Spleen (tissue), 11 donors: Measurements from ENCODE around the gene CUL9. TPM values are rescaled to one million over a fixed set of nuclear protein-coding genes. Genes with fewer than 3 reads are reported as not detected.

Experiments
- DNase-seq: peaks from one replicate; pipeline ENCODE4 v3.0.0-alpha.2; 2020
- H3K27ac ChIP-seq, 8 donors: fragments of 200-600 bp; sonication (generic) in 7 of 8; 1 replicate in 4 of 8; 2 replicates in 4 of 8; pipeline versions ENCODE4 v1.5.0 to v1.8.0; 2016 to 2021; ENCODE audit warnings: inconsistent platforms in 4 of 8, mild to moderate bottlenecking in 4 of 8, moderate library complexity in 1 of 8
- H3K27me3 ChIP-seq, 7 donors: fragments of 200-600 bp; sonication (generic) in 6 of 7; replicated peaks in 1 of 7; 1 replicate in 4 of 7; 2 replicates in 3 of 7; pipeline versions ENCODE4 v1.5.0 to v1.8.0; 2016 to 2021; ENCODE audit warnings: inconsistent platforms in 3 of 7, mild to moderate bottlenecking in 1 of 7
- H3K36me3 ChIP-seq, 6 donors: fragments of 200-600 bp; sonication (generic) in 5 of 6; 1 replicate in 4 of 6; 2 replicates in 2 of 6; pipeline versions ENCODE4 v1.5.0 to v1.8.0; 2016 to 2021; ENCODE audit warnings: inconsistent platforms in 2 of 6
- H3K4me1 ChIP-seq, 6 donors: fragments of 200-600 bp; sonication (generic) in 5 of 6; 1 replicate in 3 of 6; 2 replicates in 3 of 6; pipeline versions ENCODE4 v1.5.0 to v1.8.0; 2016 to 2021; ENCODE audit warnings: inconsistent platforms in 3 of 6
- H3K4me3 ChIP-seq, 8 donors: fragments of 200-600 bp; sonication (generic) in 7 of 8; 1 replicate in 4 of 8; 2 replicates in 4 of 8; pipeline versions ENCODE4 v1.5.0 to v1.8.0; 2016 to 2021; ENCODE audit warnings: inconsistent platforms in 4 of 8, mild to moderate bottlenecking in 4 of 8, moderate library complexity in 2 of 8
- H3K9me3 ChIP-seq, 8 donors: fragments of 200-600 bp; sonication (generic) in 7 of 8; 1 replicate in 4 of 8; 2 replicates in 4 of 8; pipeline versions ENCODE4 v1.5.0 to v1.8.0; 2016 to 2021; ENCODE audit warnings: inconsistent platforms in 4 of 8
- POLR2A ChIP-seq, 3 donors: fragments of 450-650 bp; IDR thresholded peaks; one replicate each; pipeline ENCODE4 v1.5.1; 2017; ENCODE audit warnings: antibody characterized with exemption in 3 of 3, mild to moderate bottlenecking in 1 of 3
- POLR2AphosphoS5 ChIP-seq, 3 donors: sonication (generic); formaldehyde crosslinking; IDR thresholded peaks; one replicate each; pipeline ENCODE4 v1.5.1; 2017; ENCODE audit warnings: antibody characterized with exemption in 3 of 3
- WGBS, 5 donors: extraction: QIAGEN DNeasy Blood & Tissue Kit in 3 of 5; methylation state at CpG; one replicate each; pipeline versions ENCODE4 v1.1.5 to v1.1.7; 2013 to 2018; 5-methylcytosine and 5-hydroxymethylcytosine counted together
- intact Hi-C: fragments of 100-400 bp; cut with DNase I; formaldehyde crosslinking; loops from one replicate; pipeline ENCODE4 v1.15.0; 2023; ENCODE audit warnings: low total_unique reads
- polyA plus RNA-seq, 3 donors: library from polyadenylated mRNA; stranded (reverse); fragments of 200-250 nt; gene quantifications; one replicate each; pipeline ENCODE4 v1.2.1, GENCODE V29; 2013
- total RNA-seq, 7 donors: library from RNA; depleted of rRNA in 3 of 7; stranded (reverse); fragments of >200 nt in 3 of 7; fragmentation: NEBNext Ultra II Directional in 4 of 7; extraction: Animal tissue kit (Norgen Biotek cat#: 25700) in 4 of 7; gene quantifications; one replicate each; pipeline versions ENCODE4 v1.1.0 to v1.2.1, GENCODE V29; 2016 to 2021
- TF ChIP-seq, protein P1 (sequence below), 11 experiments: fragments of 200-600 bp in 7 of 11; fragments of 450-650 bp in 4 of 11; sonication (generic) in 4 of 11; IDR thresholded peaks in 8 of 11; conservative IDR thresholded peaks in 3 of 11; 1 replicate in 7 of 11; 2 replicates in 4 of 11; pipeline versions ENCODE4 v1.4.0 to v1.8.0; 2016 to 2021; ENCODE audit warnings: antibody characterized with exemption in 11 of 11, inconsistent platforms in 4 of 11, mild to moderate bottlenecking in 1 of 11
- donor health status: healthy with polysubstance abuse.
- donor health status: DM: no; HTN: no; CAD: no; lungs with moderate emphysema.
- donor health status: DM: no; HTN: no; CAD: no.
- donor health status: Bipolar disorder and iron deficiency.
- donor health status: healthy.
- donor health status: DM: no; HTN: no; CAD: no.
- donor health status: DM: yes; HTN: yes; CAD: no.

Gene CUL9
- total and polyA plus RNA-seq, 10 donors: 50.4 to 145 (median 69.1) TPM

GRCh38 chr6:43229803-43230620, 48.0 kb downstream of the CUL9 start:
- H3K4me3 ChIP-seq: peak overlapping the region in 5 of 8 donors; percentile 60 to 77 (median 68)
- H3K27ac ChIP-seq: peak overlapping the region in 4 of 8 donors; percentile 77 to 85 (median 82)
- peaks cover 0 to 12% (median 0%) of the 10 kb centered on the region in 6 donors for H3K36me3 ChIP-seq
- peaks cover 6 to 49% (median 28%) of the 10 kb centered on the region in 6 donors for H3K4me1 ChIP-seq
- WGBS, 5 donors: 74 to 79% (median 77%) methylated on average over 17 of the region's 17 CpGs
- no peaks in the 10 kb centered on the region for H3K9me3 ChIP-seq
- no peaks in the 10 kb centered on the region for H3K27me3 ChIP-seq
- TF ChIP-seq POLR2A (IDR thresholded peaks at IDR 0.05): no peak
- TF ChIP-seq POLR2AphosphoS5 (IDR thresholded peaks at IDR 0.05): no peak
- DNase-seq: no peak
- intact Hi-C loops: no loop called here

GRCh38 chr6:43231053-43231452, 49.1 kb downstream of the CUL9 start:
- H3K27me3 ChIP-seq: no peaks in the 10 kb centered on the region
- no peak overlapping the region for H3K4me3 ChIP-seq
- no peak overlapping the region for H3K27ac ChIP-seq
- intact Hi-C loops: no loop called here
- TF ChIP-seq POLR2A (IDR thresholded peaks at IDR 0.05) (no peak), POLR2AphosphoS5 (IDR thresholded peaks at IDR 0.05) (no peak)
- TF ChIP-seq, protein P1, sequence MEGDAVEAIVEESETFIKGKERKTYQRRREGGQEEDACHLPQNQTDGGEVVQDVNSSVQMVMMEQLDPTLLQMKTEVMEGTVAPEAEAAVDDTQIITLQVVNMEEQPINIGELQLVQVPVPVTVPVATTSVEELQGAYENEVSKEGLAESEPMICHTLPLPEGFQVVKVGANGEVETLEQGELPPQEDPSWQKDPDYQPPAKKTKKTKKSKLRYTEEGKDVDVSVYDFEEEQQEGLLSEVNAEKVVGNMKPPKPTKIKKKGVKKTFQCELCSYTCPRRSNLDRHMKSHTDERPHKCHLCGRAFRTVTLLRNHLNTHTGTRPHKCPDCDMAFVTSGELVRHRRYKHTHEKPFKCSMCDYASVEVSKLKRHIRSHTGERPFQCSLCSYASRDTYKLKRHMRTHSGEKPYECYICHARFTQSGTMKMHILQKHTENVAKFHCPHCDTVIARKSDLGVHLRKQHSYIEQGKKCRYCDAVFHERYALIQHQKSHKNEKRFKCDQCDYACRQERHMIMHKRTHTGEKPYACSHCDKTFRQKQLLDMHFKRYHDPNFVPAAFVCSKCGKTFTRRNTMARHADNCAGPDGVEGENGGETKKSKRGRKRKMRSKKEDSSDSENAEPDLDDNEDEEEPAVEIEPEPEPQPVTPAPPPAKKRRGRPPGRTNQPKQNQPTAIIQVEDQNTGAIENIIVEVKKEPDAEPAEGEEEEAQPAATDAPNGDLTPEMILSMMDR (IDR thresholded peaks at IDR 0.05 in 8 of 11, conservative IDR thresholded peaks at IDR 0.05 in 3 of 11): no peak
- no peaks in the 10 kb centered on the region for H3K9me3 ChIP-seq
- no peak for DNase-seq
- H3K36me3 ChIP-seq: peaks cover 0 to 4% (median 0%) of the 10 kb centered on the region in 6 donors
- WGBS, 5 donors: 89 to 94% (median 93%) methylated on average over 4 of the region's 4 CpGs
- H3K4me1 ChIP-seq: peaks cover 4 to 39% (median 21%) of the 10 kb centered on the region in 6 donors

DNA sequence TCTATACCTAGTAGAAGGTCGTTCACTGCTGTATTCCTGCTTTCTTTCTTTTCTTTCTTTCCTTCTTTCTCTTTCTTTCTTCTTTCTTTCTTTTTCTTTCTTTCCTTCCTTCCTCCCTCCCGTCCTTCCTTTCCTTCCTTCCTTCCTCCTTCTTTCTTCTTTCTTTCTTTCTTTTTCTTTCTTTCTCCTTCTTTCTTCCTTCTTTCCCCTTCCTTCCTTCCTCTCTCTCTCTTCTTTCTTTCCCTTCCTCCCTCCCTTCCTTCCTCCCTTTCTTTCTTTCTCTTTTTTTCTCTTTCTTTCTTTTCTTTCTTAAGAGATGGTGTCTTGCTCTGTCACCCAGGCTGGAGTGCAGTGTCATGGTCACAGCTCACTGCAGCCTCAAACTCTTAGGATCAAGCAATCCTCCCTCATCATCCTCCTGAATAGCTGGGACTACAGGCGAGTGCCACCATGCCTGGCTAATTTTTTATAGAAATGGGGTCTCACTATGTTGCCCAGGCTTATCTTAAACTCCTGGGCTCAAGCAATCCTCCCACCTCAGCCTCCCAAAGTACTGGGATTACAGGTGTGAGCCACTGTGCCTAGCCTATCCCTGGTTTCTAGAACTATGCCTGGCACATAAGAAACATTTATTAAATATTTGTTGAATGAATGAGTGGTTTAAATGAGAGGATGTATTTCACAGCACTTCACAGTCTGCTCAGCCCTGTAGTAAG, 49.9 kb downstream of the CUL9 start:
- DNase-seq: no peak
- TF ChIP-seq POLR2AphosphoS5 (IDR thresholded peaks at IDR 0.05): no peak
- TF ChIP-seq POLR2A (IDR thresholded peaks at IDR 0.05): no peak
- TF ChIP-seq, protein P1 (IDR thresholded peaks at IDR 0.05 in 8 of 11, conservative IDR thresholded peaks at IDR 0.05 in 3 of 11): no peak
- Histone ChIP-seq H3K27me3 (peaks cover 0 to under 1% (median 0%) of the 10 kb centered on the region in 7 donors), H3K27ac (no peak overlapping the region), H3K9me3 (no peaks in the 10 kb centered on the region), H3K4me1 (peaks cover 4 to 30% (median 21%) of the 10 kb centered on the region in 6 donors), H3K4me3 (no peak overlapping the region), H3K36me3 (no peaks in the 10 kb centered on the region)
- WGBS, 5 donors: 57 to 68% (median 61%) methylated on average over 3 of the region's 3 CpGs
- intact Hi-C loops: no loop called here

DNA sequence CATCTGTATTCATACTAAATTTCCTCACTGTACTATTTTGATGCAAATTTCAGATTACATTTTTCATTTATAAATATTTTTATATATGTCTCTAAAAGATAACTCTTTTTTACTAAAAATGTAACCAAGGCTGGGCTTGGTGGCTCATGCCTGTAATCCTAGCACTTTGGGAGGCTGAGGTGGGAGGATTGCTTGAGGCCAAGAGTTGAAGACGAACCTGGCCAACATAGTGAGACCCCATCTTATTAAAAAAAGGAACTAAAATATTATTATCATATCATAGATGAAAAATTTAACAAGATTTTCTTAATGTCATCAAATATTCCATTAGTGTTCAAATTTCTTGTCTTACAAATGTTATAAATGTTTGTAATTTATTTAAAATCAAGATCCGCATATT, 53.8 kb downstream of the CUL9 start:
- DNase-seq: no peak
- Histone ChIP-seq H3K9me3 (peaks cover 0 to 12% (median 6%) of the 10 kb centered on the region in 8 donors), H3K4me3 (no peak overlapping the region), H3K36me3 (no peaks in the 10 kb centered on the region), H3K27me3 (peaks cover 0 to 10% (median 0%) of the 10 kb centered on the region in 7 donors), H3K4me1 (no peaks in the 10 kb centered on the region), H3K27ac (no peak overlapping the region)
- WGBS, 5 donors: 72 to 91% (median 88%) methylated on average over 2 of the region's 2 CpGs
- intact Hi-C loops: no loop called here
- TF ChIP-seq, protein P1 (IDR thresholded peaks at IDR 0.05 in 8 of 11, conservative IDR thresholded peaks at IDR 0.05 in 3 of 11): no peak
- TF ChIP-seq POLR2AphosphoS5 (IDR thresholded peaks at IDR 0.05) (no peak), POLR2A (IDR thresholded peaks at IDR 0.05) (no peak)
